ENCODE data around the gene KPNA1. TPM values are rescaled to one million over a fixed set of nuclear protein-coding genes. Genes with fewer than 3 reads are reported as not detected.
"Not testable (repeated sequence)": the region's sequence is repeated elsewhere in the genome, so short reads cannot be mapped to it uniquely, and the experiment has no call there.

The KPNA1 gene
- polyA plus RNA-seq, 4 donors: 39.9 to 57.8 (median 52.4) TPM

GRCh38 chr3:122484985-122485384 lies 29.8 kb downstream of the KPNA1 start:
- no peak for DNase-seq (ENCODE audit: low read depth in 4 of 4, low spot score in 3 of 4)

- DNase-seq (ENCODE audit: low read depth in 4 of 4, low spot score in 3 of 4): no peak
Measured at GRCh38 chr3:122481390-122481789, 33.3 kb downstream of the KPNA1 start.

GRCh38 chr3:122476532-122476931 lies 38.2 kb downstream of the KPNA1 start:
- no peak for DNase-seq (ENCODE audit: low read depth in 4 of 4, low spot score in 3 of 4)

GRCh38 chr3:122475316-122475715 lies 39.4 kb downstream of the KPNA1 start:
- DNase-seq (ENCODE audit: low read depth in 4 of 4, low spot score in 3 of 4): no peak

GRCh38 chr3:122469659-122470058 lies 45.1 kb downstream of the KPNA1 start:
- DNase-seq (ENCODE audit: low read depth in 4 of 4, low spot score in 3 of 4): no peak

GRCh38 chr3:122468896-122469533 lies 45.7 kb downstream of the KPNA1 start:
- no peak for DNase-seq (ENCODE audit: low read depth in 4 of 4, low spot score in 3 of 4)

- no peak for DNase-seq (ENCODE audit: low read depth in 4 of 4, low spot score in 3 of 4)
Measured at GRCh38 chr3:122466701-122467240, 48.0 kb downstream of the KPNA1 start.

GRCh38 chr3:122464659-122465058 lies 50.1 kb downstream of the KPNA1 start:
- no peak for DNase-seq (ENCODE audit: low read depth in 4 of 4, low spot score in 3 of 4)

- DNase-seq (ENCODE audit: low read depth in 4 of 4, low spot score in 3 of 4): no peak
Measured at GRCh38 chr3:122462406-122462805, 52.3 kb downstream of the KPNA1 start.

GRCh38 chr3:122461806-122462205 lies 52.9 kb downstream of the KPNA1 start:
- no peak for DNase-seq (ENCODE audit: low read depth in 4 of 4, low spot score in 3 of 4)

GRCh38 chr3:122458992-122459391 lies 55.7 kb downstream of the KPNA1 start:
- peak; percentile 2 to 13 (median 4) for DNase-seq (ENCODE audit: low read depth in 4 of 4, low spot score in 3 of 4)

GRCh38 chr3:122457706-122458105 lies 57.0 kb downstream of the KPNA1 start:
- DNase-seq (ENCODE audit: low read depth in 4 of 4, low spot score in 3 of 4): no peak

- no peak for DNase-seq (ENCODE audit: low read depth in 4 of 4, low spot score in 3 of 4)
Measured at GRCh38 chr3:122456074-122456473, 58.7 kb downstream of the KPNA1 start.

GRCh38 chr3:122451371-122451770 lies 63.4 kb downstream of the KPNA1 start:
- DNase-seq (ENCODE audit: low read depth in 4 of 4, low spot score in 3 of 4): no peak

GRCh38 chr3:122448218-122448617 lies 66.5 kb downstream of the KPNA1 start:
- DNase-seq (ENCODE audit: low read depth in 4 of 4, low spot score in 3 of 4): not testable (repeated sequence)

GRCh38 chr3:122444491-122444887 lies 70.2 kb downstream of the KPNA1 start:
- DNase-seq (ENCODE audit: low read depth in 4 of 4, low spot score in 3 of 4): not testable (repeated sequence)

- not testable (repeated sequence) for DNase-seq (ENCODE audit: low read depth in 4 of 4, low spot score in 3 of 4)
Measured at GRCh38 chr3:122443762-122444490, 70.8 kb downstream of the KPNA1 start.

- no peak for DNase-seq (ENCODE audit: low read depth in 4 of 4, low spot score in 3 of 4)
Measured at GRCh38 chr3:122443090-122443489, 71.6 kb downstream of the KPNA1 start.

- no peak for DNase-seq (ENCODE audit: low read depth in 4 of 4, low spot score in 3 of 4)
Measured at GRCh38 chr3:122435950-122436349, 78.8 kb downstream of the KPNA1 start.

GRCh38 chr3:122430371-122430770 lies 84.4 kb downstream of the KPNA1 start:
- DNase-seq (ENCODE audit: low read depth in 4 of 4, low spot score in 3 of 4): no peak

GRCh38 chr3:122427857-122428471 lies 86.8 kb downstream of the KPNA1 start:
- DNase-seq (ENCODE audit: low read depth in 4 of 4, low spot score in 3 of 4): no peak

GRCh38 chr3:122421836-122422235 lies 92.9 kb downstream of the KPNA1 start:
- DNase-seq (ENCODE audit: low read depth in 4 of 4, low spot score in 3 of 4): no peak

Data from right renal pelvis (tissue), 4 donors.